Activated CD8-positive, alpha-beta T cell treated with anti-CD3 and anti-CD28 coated beads, Interleukin-2, amount 10 ng/mL, durations not matched to agents 7 days and 5 days (primary cell): ENCODE measurements around the gene OTOF. TPM values are rescaled to one million over a fixed set of nuclear protein-coding genes. Genes with fewer than 3 reads are reported as not detected.

Experiments
- ATAC-seq: fragments of 150-1000 bp; cut with Tn5 transposase; one replicate; pipeline ENCODE4 v1.10.0; 2021; ENCODE audit warnings: moderate library complexity
- CTCF ChIA-PET: fragments of 350-600 bp; sonication (Branson Sonifier 250); formaldehyde crosslinking; loops from one replicate; lab custom pipeline; 2021; ENCODE audit warnings: antibody characterized with exemption; lab: Charles Lee
- POLR2A ChIA-PET: fragments of 350-600 bp; sonication (Branson Sonifier 250); formaldehyde crosslinking; loops from one replicate; lab custom pipeline; 2021; ENCODE audit warnings: antibody characterized with exemption; lab: Charles Lee
- DNase-seq: peaks from one replicate; pipeline ENCODE4 v3.0.0-alpha.2; 2020
- H3K27ac Mint-ChIP-seq: one replicate; pipeline ENCODE4 v1.8.0; 2021; ENCODE audit warnings: mild to moderate bottlenecking, mixed read lengths
- H3K27me3 Mint-ChIP-seq: one replicate; pipeline ENCODE4 v1.8.0; 2021; ENCODE audit warnings: low read depth, mixed read lengths
- H3K36me3 Mint-ChIP-seq: one replicate; pipeline ENCODE4 v1.8.0; 2021; ENCODE audit warnings: low read depth, mixed read lengths
- H3K4me1 Mint-ChIP-seq: one replicate; pipeline ENCODE4 v1.8.0; 2021; ENCODE audit warnings: low read depth, mixed read lengths
- H3K4me3 Mint-ChIP-seq: one replicate; pipeline ENCODE4 v1.8.0; 2021; ENCODE audit warnings: mild to moderate bottlenecking, mixed read lengths
- H3K9me3 Mint-ChIP-seq: one replicate; pipeline ENCODE4 v1.8.0; 2022; ENCODE audit warnings: mixed read lengths; ENCODE audit not compliant: insufficient read depth
- total RNA-seq, 2 experiments: library from RNA; stranded (reverse); gene quantifications; one replicate each; pipeline ENCODE4 v1.2.3, GENCODE V29; 2021

Gene OTOF
- total RNA-seq, 2 experiments from 2014 or later, result 17.2 to 19.9 TPM

- Mint-ChIP-seq H3K9me3 (no peaks in the 10 kb centered on the region), H3K4me1 (no peaks in the 10 kb centered on the region), H3K36me3 (no peaks in the 10 kb centered on the region), H3K27ac (no peak overlapping the region), H3K4me3 (no peak overlapping the region), H3K27me3 (peaks cover 3% of the 10 kb centered on the region)
- POLR2A ChIA-PET, result interaction anchor here (0.7 kb wide), 1 partner anchor 679 kb away, joined by 3 read pairs; the partner anchor contains the start of gene PREB
- DNase-seq, result no peak
- ATAC-seq, result no peak
- CTCF ChIA-PET, result interaction anchor here (0.9 to 1.2 kb wide), 2 partner anchors 47 to 122 kb away, joined by 3 to 4 read pairs; no protein-coding TSS in a partner anchor
These were observed 22.1 kb downstream of the OTOF start for GRCh38 chr2:26455670-26456439.

- ATAC-seq, result no peak
- no peaks in the 10 kb centered on the region for H3K36me3 Mint-ChIP-seq
- no peak for DNase-seq
- CTCF ChIA-PET, result interaction anchor here (0.9 kb wide), 1 partner anchor 47 kb away, joined by 3 read pairs; no protein-coding TSS in a partner anchor
- peaks cover 3% of the 10 kb centered on the region for H3K27me3 Mint-ChIP-seq
- no peaks in the 10 kb centered on the region for H3K9me3 Mint-ChIP-seq
- H3K4me1 Mint-ChIP-seq, result no peaks in the 10 kb centered on the region
- no peak overlapping the region for H3K27ac Mint-ChIP-seq
- POLR2A ChIA-PET, result no interaction called here
- H3K4me3 Mint-ChIP-seq, result no peak overlapping the region
These were observed 22.8 kb downstream of the OTOF start for GRCh38 chr2:26455037-26455669.

- no peak overlapping the region for H3K27ac Mint-ChIP-seq
- ChIA-PET POLR2A (no interaction called here), CTCF (no interaction called here)
- no peak for DNase-seq
- H3K4me1 Mint-ChIP-seq, result no peaks in the 10 kb centered on the region
- no peaks in the 10 kb centered on the region for H3K9me3 Mint-ChIP-seq
- no peak for ATAC-seq
- no peak overlapping the region for H3K4me3 Mint-ChIP-seq
- no peaks in the 10 kb centered on the region for H3K36me3 Mint-ChIP-seq
- H3K27me3 Mint-ChIP-seq, result peaks cover 3% of the 10 kb centered on the region
These were observed 23.3 kb downstream of the OTOF start for GRCh38 chr2:26454561-26455001.

- no peak for ATAC-seq
- Mint-ChIP-seq H3K36me3 (no peaks in the 10 kb centered on the region), H3K4me3 (no peak overlapping the region), H3K27me3 (peaks cover 3% of the 10 kb centered on the region), H3K9me3 (no peaks in the 10 kb centered on the region), H3K27ac (no peak overlapping the region), H3K4me1 (no peaks in the 10 kb centered on the region)
- no peak for DNase-seq
- ChIA-PET POLR2A (no interaction called here), CTCF (interaction anchor here (2.4 kb wide), 1 partner anchor 10 kb away, joined by 5 read pairs; no protein-coding TSS in a partner anchor)
These were observed 24.2 kb downstream of the OTOF start for GRCh38 chr2:26453421-26454329.

- no peaks in the 10 kb centered on the region for H3K9me3 Mint-ChIP-seq
- ChIA-PET POLR2A (interaction anchor here (0.6 to 0.7 kb wide), 2 partner anchors 12 to 186 kb away, joined by 3 to 4 read pairs; no protein-coding TSS in a partner anchor), CTCF (interaction anchor here (0.7 to 2.4 kb wide), 3 partner anchors 8 to 56 kb away, joined by 3 to 5 read pairs (median 4); no protein-coding TSS in a partner anchor)
- H3K27me3 Mint-ChIP-seq, result peaks cover 3% of the 10 kb centered on the region
- H3K4me3 Mint-ChIP-seq, result no peak overlapping the region
- ATAC-seq (no peak), DNase-seq (no peak)
- H3K27ac Mint-ChIP-seq, result no peak overlapping the region
- no peaks in the 10 kb centered on the region for H3K36me3 Mint-ChIP-seq
- H3K4me1 Mint-ChIP-seq, result no peaks in the 10 kb centered on the region
These were observed 26.2 kb downstream of the OTOF start for GRCh38 chr2:26451700-26452099.

GRCh38 chr2:26450031-26450635 lies 27.8 kb downstream of the OTOF start:
- POLR2A ChIA-PET, result no interaction called here
- H3K27me3 Mint-ChIP-seq, result peaks cover 3% of the 10 kb centered on the region
- CTCF ChIA-PET, result no interaction called here
- H3K4me1 Mint-ChIP-seq, result no peaks in the 10 kb centered on the region
- H3K27ac Mint-ChIP-seq, result no peak overlapping the region
- no peak overlapping the region for H3K4me3 Mint-ChIP-seq
- ATAC-seq (no peak), DNase-seq (no peak)
- no peaks in the 10 kb centered on the region for H3K36me3 Mint-ChIP-seq
- H3K9me3 Mint-ChIP-seq, result no peaks in the 10 kb centered on the region

GRCh38 chr2:26449278-26450030 lies 28.5 kb downstream of the OTOF start:
- no peaks in the 10 kb centered on the region for H3K9me3 Mint-ChIP-seq
- no peak overlapping the region for H3K27ac Mint-ChIP-seq
- CTCF ChIA-PET, result no interaction called here
- H3K4me1 Mint-ChIP-seq, result no peaks in the 10 kb centered on the region
- no peak overlapping the region for H3K4me3 Mint-ChIP-seq
- POLR2A ChIA-PET, result no interaction called here
- H3K36me3 Mint-ChIP-seq, result no peaks in the 10 kb centered on the region
- ATAC-seq (no peak), DNase-seq (no peak)
- H3K27me3 Mint-ChIP-seq, result peaks cover 3% of the 10 kb centered on the region

- H3K36me3 Mint-ChIP-seq, result no peaks in the 10 kb centered on the region
- H3K4me3 Mint-ChIP-seq, result no peak overlapping the region
- ATAC-seq, result no peak
- no peak overlapping the region for H3K27ac Mint-ChIP-seq
- H3K4me1 Mint-ChIP-seq, result no peaks in the 10 kb centered on the region
- ChIA-PET POLR2A (interaction anchor here (0.6 kb wide), 1 partner anchor 20 kb away, joined by 3 read pairs; no protein-coding TSS in a partner anchor), CTCF (no interaction called here)
- H3K9me3 Mint-ChIP-seq, result no peaks in the 10 kb centered on the region
- no peak for DNase-seq
- peaks cover 3% of the 10 kb centered on the region for H3K27me3 Mint-ChIP-seq
These were observed 29.3 kb downstream of the OTOF start for GRCh38 chr2:26448651-26449050.

- ChIA-PET CTCF (interaction anchor here (1.5 kb wide), 1 partner anchor 8 kb away, joined by 5 read pairs; no protein-coding TSS in a partner anchor), POLR2A (no interaction called here)
- H3K4me1 Mint-ChIP-seq, result no peaks in the 10 kb centered on the region
- H3K36me3 Mint-ChIP-seq, result no peaks in the 10 kb centered on the region
- no peak for ATAC-seq
- no peak overlapping the region for H3K27ac Mint-ChIP-seq
- no peaks in the 10 kb centered on the region for H3K9me3 Mint-ChIP-seq
- H3K27me3 Mint-ChIP-seq, result peaks cover 4% of the 10 kb centered on the region
- DNase-seq, result no peak
- no peak overlapping the region for H3K4me3 Mint-ChIP-seq
These were observed 33.7 kb downstream of the OTOF start for GRCh38 chr2:26444236-26444635.

GRCh38 chr2:26442707-26443106 lies 35.2 kb downstream of the OTOF start:
- Mint-ChIP-seq H3K27me3 (peaks cover 9% of the 10 kb centered on the region), H3K4me3 (no peak overlapping the region), H3K27ac (no peak overlapping the region), H3K36me3 (no peaks in the 10 kb centered on the region), H3K4me1 (no peaks in the 10 kb centered on the region), H3K9me3 (no peaks in the 10 kb centered on the region)
- ATAC-seq, result no peak
- DNase-seq, result no peak
- ChIA-PET CTCF (interaction anchor here (1.1 to 1.5 kb wide), 2 partner anchors 10 to 60 kb away, joined by 3 to 5 read pairs; no protein-coding TSS in a partner anchor), POLR2A (no interaction called here)
